WTC11 (cell line): ENCODE data around the gene SIAH3. TPM values are rescaled to one million over a fixed set of nuclear protein-coding genes. Genes with fewer than 3 reads are reported as not detected.
"Not testable (repeated sequence)": the region's sequence is repeated elsewhere in the genome, so short reads cannot be mapped to it uniquely, and the experiment has no call there.

Experiments
- ATAC-seq: fragments of 200-7000 bp; cut with Tn5 transposase; 2 replicates; pipeline ENCODE4 v1.10.0; 2021; ENCODE audit warnings: mild to moderate bottlenecking, moderate library complexity
- CTCF ChIA-PET: fragments of 300-600 bp; sonication (Branson Sonifier 250); formaldehyde crosslinking; loops from one replicate; lab custom pipeline; 2021; ENCODE audit warnings: antibody characterized with exemption; lab: Charles Lee
- POLR2A ChIA-PET: fragments of 350-600 bp; sonication (Branson Sonifier 250); formaldehyde crosslinking; loops from one replicate; lab custom pipeline; 2021; ENCODE audit warnings: antibody characterized with exemption; lab: Charles Lee
- DNase-seq: peaks from one replicate; pipeline ENCODE4 v3.0.0; 2021; ENCODE audit warnings: low spot score
- H3K27ac Mint-ChIP-seq: 2 replicates; pipeline ENCODE4 v1.8.0; 2021; ENCODE audit warnings: mixed read lengths
- H3K27me3 Mint-ChIP-seq: 2 replicates; pipeline ENCODE4 v1.8.0; 2021; ENCODE audit warnings: low read depth, mild to moderate bottlenecking, moderate library complexity, mixed read lengths
- H3K36me3 Mint-ChIP-seq: 2 replicates; pipeline ENCODE4 v1.8.0; 2021; ENCODE audit warnings: mixed read lengths
- H3K4me1 Mint-ChIP-seq: 2 replicates; pipeline ENCODE4 v1.8.0; 2022; ENCODE audit warnings: mixed read lengths
- H3K4me3 Mint-ChIP-seq: 2 replicates; pipeline ENCODE4 v1.8.0; 2021; ENCODE audit warnings: mild to moderate bottlenecking, moderate library complexity, mixed read lengths
- H3K9me3 Mint-ChIP-seq: 2 replicates; pipeline ENCODE4 v1.8.0; 2021; ENCODE audit warnings: mixed read lengths
- CDX4 ChIP-seq: fragments of 250-450 bp; sonication (Bioruptor Pico); IDR thresholded peaks from 2 replicates; pipeline ENCODE4 v1.9.0; 2021; ENCODE audit warnings: moderate library complexity, mild to moderate bottlenecking, inconsistent platforms, borderline replicate concordance
- CREB1 ChIP-seq: sonication (generic); formaldehyde crosslinking; IDR thresholded peaks from 2 replicates; pipeline ENCODE4 v1.8.0; 2023; ENCODE audit warnings: mild to moderate bottlenecking, missing genetic modification reagents
- ELF4 ChIP-seq: sonication (generic); formaldehyde crosslinking; IDR thresholded peaks from 2 replicates; pipeline ENCODE4 v1.8.1; 2022; ENCODE audit warnings: low read depth, mild to moderate bottlenecking, moderate library complexity, missing genetic modification reagents
- ERG ChIP-seq: fragments of 250-450 bp; sonication (Bioruptor Pico); IDR thresholded peaks from 2 replicates; pipeline ENCODE4 v1.8.0; 2021; ENCODE audit warnings: mild to moderate bottlenecking
- ESRRA ChIP-seq: sonication (generic); formaldehyde crosslinking; IDR thresholded peaks from 2 replicates; pipeline ENCODE4 v1.8.1; 2022; ENCODE audit warnings: mild to moderate bottlenecking, missing genetic modification reagents, borderline replicate concordance
- FOXK1 ChIP-seq: sonication (generic); formaldehyde crosslinking; IDR thresholded peaks from 2 replicates; pipeline ENCODE4 v1.8.0; 2022; ENCODE audit warnings: mild to moderate bottlenecking, moderate library complexity, missing genetic modification reagents
- HMGA2 ChIP-seq: fragments of 250-450 bp; sonication (Bioruptor Pico); IDR thresholded peaks from 2 replicates; pipeline ENCODE4 v1.4.0; 2021; ENCODE audit warnings: mild to moderate bottlenecking, moderate library complexity
- MLX ChIP-seq: sonication (generic); formaldehyde crosslinking; IDR thresholded peaks from 2 replicates; pipeline ENCODE4 v1.8.1; 2023; ENCODE audit warnings: mild to moderate bottlenecking, missing genetic modification reagents, moderate library complexity
- MXD4 ChIP-seq: fragments of 250-450 bp; sonication (Bioruptor Pico); IDR thresholded peaks from 2 replicates; pipeline ENCODE4 v1.8.0; 2021; ENCODE audit warnings: mild to moderate bottlenecking, moderate library complexity, borderline replicate concordance
- NFE2L1 ChIP-seq: sonication (generic); formaldehyde crosslinking; IDR thresholded peaks from 2 replicates; pipeline ENCODE4 v1.8.1; 2023; ENCODE audit warnings: missing genetic modification reagents
- NR1H2 ChIP-seq: sonication (generic); formaldehyde crosslinking; IDR thresholded peaks from 2 replicates; pipeline ENCODE4 v1.9.0; 2021; ENCODE audit warnings: mild to moderate bottlenecking, moderate library complexity, missing genetic modification reagents
- NR2C2 ChIP-seq: sonication (generic); formaldehyde crosslinking; IDR thresholded peaks from 2 replicates; pipeline ENCODE4 v1.8.0; 2022; ENCODE audit warnings: mild to moderate bottlenecking, missing genetic modification reagents
- PRRX2 ChIP-seq: fragments of 250-450 bp; sonication (Bioruptor Pico); IDR thresholded peaks from 2 replicates; pipeline ENCODE4 v1.8.0; 2021; ENCODE audit warnings: mild to moderate bottlenecking
- RORB ChIP-seq: fragments of 250-450 bp; sonication (Bioruptor Pico); IDR thresholded peaks from 2 replicates; pipeline ENCODE4 v1.9.0; 2021; ENCODE audit warnings: mild to moderate bottlenecking
- SMAD3 ChIP-seq: sonication (generic); formaldehyde crosslinking; IDR thresholded peaks from 2 replicates; pipeline ENCODE4 v1.8.0; 2022; ENCODE audit warnings: missing genetic modification reagents, mild to moderate bottlenecking, borderline replicate concordance
- SOX15 ChIP-seq: fragments of 250-450 bp; sonication (Bioruptor Pico); IDR thresholded peaks from 2 replicates; pipeline ENCODE4 v1.9.0; 2021; ENCODE audit warnings: mild to moderate bottlenecking
- SP1 ChIP-seq: sonication (generic); formaldehyde crosslinking; conservative IDR thresholded peaks from 2 replicates; pipeline ENCODE4 v1.8.1; 2022; ENCODE audit warnings: missing genetic modification reagents
- STAT6 ChIP-seq: sonication (generic); formaldehyde crosslinking; conservative IDR thresholded peaks from 2 replicates; pipeline ENCODE4 v1.8.1; 2023; ENCODE audit warnings: mild to moderate bottlenecking, low read depth, missing genetic modification reagents, moderate library complexity
- TCF7 ChIP-seq: sonication (generic); formaldehyde crosslinking; IDR thresholded peaks from 2 replicates; pipeline ENCODE4 v1.8.0; 2022; ENCODE audit warnings: mild to moderate bottlenecking, low read depth, missing genetic modification reagents, moderate library complexity
- TEAD1 ChIP-seq: sonication (generic); formaldehyde crosslinking; IDR thresholded peaks from 2 replicates; pipeline ENCODE4 v1.8.0; 2022; ENCODE audit warnings: mild to moderate bottlenecking, missing genetic modification reagents
- USF2 ChIP-seq: sonication (generic); formaldehyde crosslinking; IDR thresholded peaks from 2 replicates; pipeline ENCODE4 v1.8.1; 2023; ENCODE audit warnings: mild to moderate bottlenecking, missing genetic modification reagents, moderate library complexity
- ZNF121 ChIP-seq: sonication (generic); formaldehyde crosslinking; IDR thresholded peaks from 2 replicates; pipeline ENCODE4 v1.8.0; 2023; ENCODE audit warnings: missing genetic modification reagents
- ZNF219 ChIP-seq: sonication (generic); formaldehyde crosslinking; IDR thresholded peaks from 2 replicates; pipeline ENCODE4 v1.8.0; 2023; ENCODE audit warnings: missing genetic modification reagents, mild to moderate bottlenecking, borderline replicate concordance
- total RNA-seq: library from RNA; stranded (reverse); gene quantifications from 3 replicates; pipeline ENCODE4 v1.2.3, GENCODE V29; 2021
- TF ChIP-seq, protein P1 (sequence below): sonication (generic); formaldehyde crosslinking; IDR thresholded peaks from 2 replicates; pipeline ENCODE4 v1.8.0; 2022; ENCODE audit warnings: mild to moderate bottlenecking, missing genetic modification reagents

The SIAH3 gene
- total RNA-seq, 1 experiment from 2014 or later, result 0.31 TPM

DNA sequence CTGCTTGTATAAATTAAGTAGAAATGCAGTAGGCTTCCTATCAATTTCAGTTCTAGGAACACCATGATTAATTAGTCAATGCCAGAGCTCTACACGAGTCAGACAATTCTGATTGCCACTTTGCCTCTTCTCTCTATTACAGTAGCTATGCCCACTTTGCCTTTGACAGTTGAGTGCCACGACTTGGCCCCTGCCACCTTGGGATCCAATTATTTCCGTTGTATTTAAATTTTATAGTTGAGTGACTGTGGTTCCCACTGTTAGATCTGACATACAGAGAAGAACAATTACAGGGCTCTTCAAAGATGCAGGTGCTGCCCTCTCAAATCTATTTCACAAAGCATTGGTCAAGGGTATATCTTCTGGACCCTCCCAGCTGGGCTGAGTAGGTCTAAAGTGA is 94.0 kb downstream of the SIAH3 start:
- H3K4me1 Mint-ChIP-seq, H3K27me3 Mint-ChIP-seq, DNase-seq, CTCF ChIA-PET, POLR2A ChIA-PET, ATAC-seq, H3K27ac Mint-ChIP-seq, H3K4me3 Mint-ChIP-seq: not testable (repeated sequence)
- peaks cover 14% of the 10 kb centered on the region for H3K36me3 Mint-ChIP-seq
- peaks cover 40% of the 10 kb centered on the region for H3K9me3 Mint-ChIP-seq

DNA sequence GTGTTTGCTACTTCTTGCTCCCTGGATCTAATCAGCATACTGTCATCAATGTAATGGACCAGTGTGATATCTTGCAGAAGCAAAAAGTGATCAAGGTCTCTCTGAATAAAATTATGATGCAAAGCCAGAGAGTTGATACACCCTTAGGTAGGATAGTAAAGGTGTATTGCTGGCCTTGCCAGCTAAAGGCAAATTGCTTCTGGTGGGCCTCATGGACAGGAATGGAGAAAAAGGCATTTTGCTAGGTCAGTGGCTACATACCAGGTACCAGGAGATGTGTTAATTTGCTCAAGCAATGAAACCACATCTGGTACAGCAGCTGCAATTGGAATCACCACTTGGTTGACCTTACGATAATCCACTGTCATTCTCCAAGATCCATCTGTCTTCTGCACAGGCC is 95.1 kb downstream of the SIAH3 start:
- DNase-seq, H3K4me3 Mint-ChIP-seq, H3K27ac Mint-ChIP-seq, H3K4me1 Mint-ChIP-seq, POLR2A ChIA-PET, CTCF ChIA-PET, ATAC-seq, H3K27me3 Mint-ChIP-seq: not testable (repeated sequence)
- Mint-ChIP-seq H3K9me3 (peaks cover 40% of the 10 kb centered on the region), H3K36me3 (peaks cover 14% of the 10 kb centered on the region)

DNA sequence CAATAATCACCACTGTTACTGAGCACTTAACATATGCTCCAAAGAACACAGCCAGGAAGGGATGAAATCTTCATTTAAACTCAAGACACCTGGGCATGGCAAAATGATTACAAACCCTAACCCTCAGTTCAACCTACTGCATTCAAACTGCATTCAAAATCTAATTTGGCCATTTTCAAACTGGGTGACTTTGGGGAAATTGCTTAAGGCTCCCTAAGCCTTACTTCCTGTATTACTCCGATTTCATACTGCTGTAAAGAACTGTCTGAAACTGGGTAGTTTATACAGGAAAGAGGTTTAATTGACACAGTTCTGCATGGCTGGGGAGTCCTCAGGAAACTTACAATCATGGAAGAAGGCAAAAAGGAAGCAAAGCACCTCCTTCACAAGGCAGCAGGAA is 99.0 kb downstream of the SIAH3 start:
- H3K36me3 Mint-ChIP-seq, result peaks cover 2% of the 10 kb centered on the region
- ChIA-PET POLR2A (no interaction called here), CTCF (no interaction called here)
- peaks cover 9% of the 10 kb centered on the region for H3K4me1 Mint-ChIP-seq
- no peak overlapping the region for H3K27ac Mint-ChIP-seq
- H3K4me3 Mint-ChIP-seq, result no peak overlapping the region
- ATAC-seq (no peak), DNase-seq (no peak)
- peaks cover 26% of the 10 kb centered on the region for H3K9me3 Mint-ChIP-seq
- no peak for TF ChIP-seq ZNF121 (CRISPR knock-in tag)
- TF ChIP-seq NR1H2 (CRISPR knock-in tag), result no peak
- no peak for TF ChIP-seq ZNF219
- no peak for TF ChIP-seq USF2 (CRISPR knock-in tag)
- TF ChIP-seq, protein P1, sequence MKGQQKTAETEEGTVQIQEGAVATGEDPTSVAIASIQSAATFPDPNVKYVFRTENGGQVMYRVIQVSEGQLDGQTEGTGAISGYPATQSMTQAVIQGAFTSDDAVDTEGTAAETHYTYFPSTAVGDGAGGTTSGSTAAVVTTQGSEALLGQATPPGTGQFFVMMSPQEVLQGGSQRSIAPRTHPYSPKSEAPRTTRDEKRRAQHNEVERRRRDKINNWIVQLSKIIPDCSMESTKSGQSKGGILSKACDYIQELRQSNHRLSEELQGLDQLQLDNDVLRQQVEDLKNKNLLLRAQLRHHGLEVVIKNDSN (CRISPR knock-in tag), result no peak
- TF ChIP-seq MXD4 (CRISPR knock-in tag), result no peak
- TF ChIP-seq ELF4 (CRISPR knock-in tag), result no peak
- TF ChIP-seq NFE2L1, result no peak
- TF ChIP-seq ERG, result no peak
- TF ChIP-seq CREB1 (CRISPR knock-in tag), result no peak
- no peak for TF ChIP-seq NR2C2
- TF ChIP-seq SOX15 (CRISPR knock-in tag), result no peak
- no peak for TF ChIP-seq HMGA2 (CRISPR knock-in tag)
- no peak for TF ChIP-seq PRRX2 (CRISPR knock-in tag)
- no peak for TF ChIP-seq TCF7 (CRISPR knock-in tag)
- H3K27me3 Mint-ChIP-seq, result no peaks in the 10 kb centered on the region; the same call in 1 of the 2 replicates

- DNase-seq, result no peak
- Mint-ChIP-seq H3K4me1 (peaks cover 9% of the 10 kb centered on the region), H3K36me3 (no peaks in the 10 kb centered on the region), H3K27ac (no peak overlapping the region), H3K9me3 (peaks cover 20% of the 10 kb centered on the region), H3K27me3 (no peaks in the 10 kb centered on the region; the same call in 1 of the 2 replicates), H3K4me3 (no peak overlapping the region)
- ATAC-seq, result no peak
- ChIA-PET CTCF (interaction anchor here (0.5 to 1.9 kb wide), 2 partner anchors 23 to 39 kb away, joined by 3 to 6 read pairs; no protein-coding TSS in a partner anchor), POLR2A (no interaction called here)
- TF ChIP-seq USF2 (CRISPR knock-in tag), result no peak
- TF ChIP-seq CDX4, result no peak
- no peak for TF ChIP-seq RORB (CRISPR knock-in tag)
- no peak for TF ChIP-seq MLX
- no peak for TF ChIP-seq PRRX2 (CRISPR knock-in tag)
- TF ChIP-seq STAT6 (CRISPR knock-in tag), result no peak
- TF ChIP-seq ESRRA (CRISPR knock-in tag), result no peak
- TF ChIP-seq TEAD1 (CRISPR knock-in tag), result no peak
- TF ChIP-seq SP1 (CRISPR knock-in tag), result no peak
- TF ChIP-seq FOXK1 (CRISPR knock-in tag), result no peak
- no peak for TF ChIP-seq SMAD3 (CRISPR knock-in tag)
These were observed 99.7 kb downstream of the SIAH3 start for GRCh38 chr13:45751885-45752284.
